NB4 (cell line): Measurements from ENCODE around the gene TTC27.

Source experiments
- CTCF ChIP-seq: IDR thresholded peaks from one replicate; pipeline ENCODE4 v1.5.1; 2012; ENCODE audit warnings: low read depth, low read length
- MAX ChIP-seq: IDR thresholded peaks from 2 replicates; pipeline ENCODE4 v1.6.1; 2011; ENCODE audit warnings: low read depth, low read length
- MYC ChIP-seq: IDR thresholded peaks from 2 replicates; pipeline ENCODE4 v1.6.1; 2011; ENCODE audit warnings: low read depth, low read length

- no peak for TF ChIP-seq CTCF
- no peak for TF ChIP-seq MYC
- no peak for TF ChIP-seq MAX
Observed at GRCh38 chr2:32844253-32844652, 216.4 kb downstream of the TTC27 start.
